ENCODE data around the gene SEC24C. TPM values are rescaled to one million over a fixed set of nuclear protein-coding genes. Genes with fewer than 3 reads are reported as not detected.
A peak's percentile ranks its signal among the peaks of the same experiment; 100 is the strongest.
"Not testable (repeated sequence)": the region's sequence is repeated elsewhere in the genome, so short reads cannot be mapped to it uniquely, and the experiment has no call there.

The SEC24C gene
- total and polyA plus RNA-seq, 8 donors: 23.3 to 42.5 (median 32.8) TPM

GRCh38 chr10:73785211-73785720 lies 41.1 kb downstream of the SEC24C start, which contains the start of gene ZSWIM8:
TSS of gene ZSWIM8 (plus strand) at chr10:73785606. CDS start at chr10:73785879, 273 bp downstream.
- Histone ChIP-seq H3K27ac (peak within 1 kb of the TSS; percentile 56 to 89 (median 74)), H3K4me3 (peak within 1 kb of the TSS; percentile 79 to 97 (median 96)), H3K4me1 (peaks cover 24 to 33% (median 25%) of the 10 kb centered on the region in 3 donors), H3K36me3 (peaks cover 0 to 12% (median 12%) of the 10 kb centered on the region in 3 donors), H3K27me3 (no peaks in the 10 kb centered on the region), H3K9me3 (no peaks in the 10 kb centered on the region)
- peak; percentile 82 to 91 (median 90) for DNase-seq
- no peak for TF ChIP-seq CTCF (IDR thresholded peaks at IDR 0.05)
- WGBS, 2 donors: 0% methylated on average over 30 to 36 of the region's 36 CpGs
- FAIRE-seq: peak; percentile 97
- intact Hi-C loops (cut with DNase I): no loop called here
- ATAC-seq: peak; percentile 84 to 92 (median 88)

DNA sequence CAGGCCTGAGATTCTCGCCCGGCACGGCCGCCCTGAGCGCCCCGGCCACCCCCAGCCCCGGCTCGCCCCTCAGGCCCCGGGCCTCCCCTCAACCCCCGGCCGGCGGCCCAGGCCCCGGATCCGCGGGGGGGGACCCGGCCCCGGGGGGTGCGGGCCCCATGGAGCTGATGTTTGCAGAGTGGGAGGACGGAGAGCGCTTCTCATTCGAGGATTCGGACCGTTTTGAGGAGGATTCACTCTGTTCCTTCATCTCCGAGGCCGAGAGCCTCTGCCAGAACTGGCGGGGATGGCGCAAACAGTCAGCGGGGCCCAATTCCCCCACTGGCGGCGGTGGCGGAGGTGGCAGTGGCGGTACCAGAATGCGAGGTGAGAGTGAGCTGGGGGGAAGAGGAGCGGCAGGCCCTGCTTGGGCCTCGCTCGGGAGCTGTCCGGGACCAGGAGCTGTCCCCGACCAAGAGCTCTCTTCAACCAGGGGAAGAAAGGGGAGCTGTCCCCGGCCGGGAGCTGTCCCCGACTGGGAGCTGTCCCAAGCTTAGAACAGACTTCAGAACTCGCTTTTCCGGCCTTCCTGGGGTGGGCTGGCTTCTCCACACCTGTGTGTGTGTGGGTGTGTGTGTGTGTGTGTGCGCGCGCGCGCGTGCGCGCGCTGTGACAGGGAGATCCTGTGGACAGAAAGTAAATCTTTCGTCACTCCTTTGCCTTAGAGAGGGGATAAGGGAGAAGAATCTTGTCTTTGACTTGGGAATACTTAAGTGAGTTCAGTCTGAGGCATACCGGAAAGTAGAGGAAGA lies 41.7 kb downstream of the SEC24C start:
- H3K27me3 ChIP-seq: no peaks in the 10 kb centered on the region
- peak overlapping the region; percentile 79 to 97 (median 96) for H3K4me3 ChIP-seq
- H3K9me3 ChIP-seq: no peaks in the 10 kb centered on the region
- FAIRE-seq: no peak
- peaks cover 2 to 19% (median 14%) of the 10 kb centered on the region in 3 donors for H3K36me3 ChIP-seq
- DNase-seq: peak in 5 of 6 donors; percentile 53 to 71 (median 53)
- H3K27ac ChIP-seq: peak overlapping the region; percentile 56 to 89 (median 74)
- intact Hi-C loops (cut with DNase I): no loop called here
- peak; percentile 20 to 31 (median 24) for ATAC-seq
- TF ChIP-seq CTCF (IDR thresholded peaks at IDR 0.05): no peak
- peaks cover 18 to 26% (median 23%) of the 10 kb centered on the region in 3 donors for H3K4me1 ChIP-seq
- 0% methylated on average over 48 to 54 of the region's 54 CpGs for WGBS, 2 donors

DNA sequence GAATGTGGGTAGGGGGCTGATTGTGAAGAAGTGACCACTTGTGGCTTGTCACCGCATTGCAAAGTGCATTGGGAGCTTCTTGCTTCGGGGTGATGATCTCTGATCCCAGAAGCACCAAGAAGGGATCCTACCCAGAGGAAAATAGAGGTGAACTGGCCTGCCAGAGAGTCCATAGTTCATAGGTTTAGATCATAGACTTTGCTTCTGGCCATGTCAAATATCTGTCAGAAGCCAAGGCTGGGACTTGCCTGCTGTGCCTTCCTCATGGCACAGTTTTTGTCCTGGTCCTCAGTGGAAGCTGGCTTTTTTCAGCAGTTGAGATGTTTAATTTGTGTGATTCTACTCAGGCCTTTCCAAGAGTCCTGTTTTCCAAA lies 42.3 kb downstream of the SEC24C start:
- no peaks in the 10 kb centered on the region for H3K9me3 ChIP-seq
- H3K36me3 ChIP-seq: peaks cover 5 to 24% (median 19%) of the 10 kb centered on the region in 3 donors
- peaks cover 16 to 23% (median 20%) of the 10 kb centered on the region in 3 donors for H3K4me1 ChIP-seq
- intact Hi-C loops (cut with DNase I): no loop called here
- peak overlapping the region in 1 of 4 donors; percentile 84 for H3K27ac ChIP-seq
- WGBS, 2 donors: 0% methylated on average over 2 of the region's 2 CpGs
- ATAC-seq: no peak
- no peak for FAIRE-seq
- no peaks in the 10 kb centered on the region for H3K27me3 ChIP-seq
- DNase-seq: no peak
- TF ChIP-seq CTCF (IDR thresholded peaks at IDR 0.05): no peak
- H3K4me3 ChIP-seq: peak overlapping the region; percentile 79 to 97 (median 96)

DNA sequence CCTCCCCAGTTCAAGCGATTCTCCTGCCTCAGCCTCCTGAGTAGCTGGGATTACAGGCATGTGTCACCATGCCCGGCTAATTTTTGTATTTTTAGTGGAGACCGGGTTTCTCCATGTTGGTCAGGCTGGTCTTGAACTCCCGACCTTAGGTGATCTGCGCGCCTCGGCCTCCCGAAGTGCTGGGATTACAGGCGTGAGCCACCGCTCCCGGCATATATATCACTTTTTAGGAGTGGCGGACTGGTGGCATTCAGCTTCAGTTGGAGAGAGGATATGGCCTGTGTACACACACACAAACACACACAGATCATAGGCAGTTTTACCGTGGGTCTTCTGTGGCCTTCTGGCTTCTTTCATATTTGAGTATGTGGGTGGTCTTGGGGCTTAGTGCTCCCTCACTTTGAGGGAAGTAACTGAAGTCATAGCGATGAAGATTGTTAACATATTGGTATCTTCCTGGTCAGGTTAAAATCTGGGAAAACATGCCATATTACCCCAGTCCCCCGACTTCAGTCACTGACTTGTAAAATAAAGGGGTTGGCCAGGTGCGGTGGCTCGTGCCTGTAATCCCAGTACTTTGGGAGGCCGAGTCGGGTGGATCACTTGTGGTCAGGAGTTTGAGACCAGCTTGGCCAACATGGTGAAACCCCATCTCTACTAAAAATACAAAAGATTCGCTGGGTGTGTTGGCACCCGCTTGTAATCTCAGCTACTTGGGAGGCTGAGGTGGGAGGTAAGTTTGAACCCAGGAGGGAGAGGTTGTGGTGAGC lies 43.0 kb downstream of the SEC24C start:
- H3K9me3 ChIP-seq; ATAC-seq; H3K27me3 ChIP-seq; DNase-seq; intact Hi-C loops (cut with DNase I); H3K27ac ChIP-seq; FAIRE-seq: not testable (repeated sequence)
- Histone ChIP-seq H3K4me1 (peaks cover 16 to 23% (median 20%) of the 10 kb centered on the region in 3 donors), H3K36me3 (peaks cover 10 to 32% (median 27%) of the 10 kb centered on the region in 3 donors), H3K4me3 (peak overlapping the region in 2 of 4 donors; percentile 95 to 96)
- WGBS, 2 donors: 78 to 83% methylated on average over 21 of the region's 21 CpGs
